ENCODE measurements around the gene NFKBIL1. TPM values are rescaled to one million over a fixed set of nuclear protein-coding genes. Genes with fewer than 3 reads are reported as not detected.

The NFKBIL1 gene
- total and polyA plus RNA-seq, 10 of the 15 experiments (the other 5 are each of a cell fraction or from before 2014, with no cell fraction given), result 0.19 to 15.1 (median 7.0) TPM

GRCh38 chr6:31576897-31577578 lies 29.6 kb downstream of the NFKBIL1 start (continued):
- TF ChIP-seq NR2C2 (IDR thresholded peaks at IDR 0.05; ENCODE audit: borderline replicate concordance, control insufficient read depth, insufficient read length, low read depth), result no peak
- no peak for TF ChIP-seq BHLHE40 (IDR thresholded peaks at IDR 0.05; ENCODE audit: borderline replicate concordance in 1 of 2, low read depth in 2 of 2, low read length in 1 of 2)
- 0 out of 2 replicates have a peak, but pooled peaks have one; percentile 59 for TF ChIP-seq MXI1 (IDR thresholded peaks at IDR 0.05; ENCODE audit: low read depth, low read length)
- peak; percentile 54; the same call in 1 of the 2 replicates for TF ChIP-seq ELK1 (IDR thresholded peaks at IDR 0.05; ENCODE audit: low read depth, low read length)
- TF ChIP-seq SKIL (IDR thresholded peaks at IDR 0.05; ENCODE audit: low read depth, poor library complexity, severe bottlenecking), result no peak
- TF ChIP-seq ZZZ3 (IDR thresholded peaks at IDR 0.05; ENCODE audit: control insufficient read depth, insufficient read length, low read depth), result no peak
- TF ChIP-seq EED (IDR thresholded peaks at IDR 0.05; ENCODE audit: low read depth), result peak; percentile 50; the same call in 1 of the 2 replicates
- peak; percentile 70 for TF ChIP-seq PBX3 (IDR thresholded peaks at IDR 0.05; ENCODE audit: insufficient replicate concordance, low read depth, low read length)
- 0 out of 4 replicates have a peak, but pooled peaks of 1 of the 2 experiments have one; percentile 29 for TF ChIP-seq EP300 (IDR thresholded peaks at IDR 0.05; ENCODE audit: borderline replicate concordance in 1 of 2, control insufficient read depth in 1 of 2, low read depth in 2 of 2, low read length in 2 of 2)
- no peak for TF ChIP-seq BCLAF1 (IDR thresholded peaks at IDR 0.05)
- TF ChIP-seq PML (IDR thresholded peaks at IDR 0.05; ENCODE audit: low read length), result no peak
- no peak for TF ChIP-seq USF1 (IDR thresholded peaks at IDR 0.05; ENCODE audit: borderline replicate concordance, extremely low read length, insufficient read depth, low read depth, low read length)
- TF ChIP-seq RCOR1 (conservative IDR thresholded peaks at IDR 0.05; ENCODE audit: low read depth, low read length), result no peak; the same call in 1 of the 2 replicates
- no peak for TF ChIP-seq SUZ12 (IDR thresholded peaks at IDR 0.05; ENCODE audit: unreplicated experiment)
- peak; percentile 47 for TF ChIP-seq YY1 (IDR thresholded peaks at IDR 0.05; ENCODE audit: low read depth, low read length)
